ENCODE results near the gene CCDC9B.

DNA sequence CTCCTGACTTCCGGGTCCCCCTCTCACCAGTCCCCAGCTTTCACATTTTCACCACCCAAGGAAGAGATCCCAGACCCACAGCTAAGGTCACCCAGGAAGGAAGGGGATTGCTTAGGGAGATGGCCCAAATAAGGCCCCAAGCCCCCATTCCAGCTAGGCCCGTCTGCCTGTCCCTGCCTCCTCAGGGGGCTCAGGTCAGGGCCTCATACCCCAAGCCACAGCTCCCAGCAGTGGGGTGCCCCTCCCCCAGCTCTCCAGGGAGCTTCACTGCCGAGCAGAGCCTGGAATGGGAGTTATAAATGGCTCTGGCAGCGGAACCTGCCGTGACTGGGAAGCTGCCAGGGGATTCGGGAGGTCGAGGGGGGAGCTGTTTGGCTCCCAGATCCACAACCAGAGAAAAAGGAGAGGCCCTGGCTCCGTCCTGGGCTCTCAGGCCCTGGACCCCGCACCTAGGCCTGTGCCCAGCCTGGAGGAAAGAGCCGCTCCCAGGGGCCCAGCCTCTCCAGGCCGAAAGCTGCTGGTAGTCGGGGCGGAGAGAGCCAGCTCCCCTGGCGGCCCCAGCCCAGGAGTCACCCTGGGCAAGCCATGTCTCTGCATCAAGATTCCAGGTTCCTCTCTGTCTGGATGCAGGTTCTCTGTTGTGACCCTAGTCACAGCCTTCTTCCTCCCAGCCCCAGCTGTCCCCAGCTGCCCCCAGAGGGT is 550 bp downstream of the CCDC9B start:
- TF ChIP-seq, protein P1, sequence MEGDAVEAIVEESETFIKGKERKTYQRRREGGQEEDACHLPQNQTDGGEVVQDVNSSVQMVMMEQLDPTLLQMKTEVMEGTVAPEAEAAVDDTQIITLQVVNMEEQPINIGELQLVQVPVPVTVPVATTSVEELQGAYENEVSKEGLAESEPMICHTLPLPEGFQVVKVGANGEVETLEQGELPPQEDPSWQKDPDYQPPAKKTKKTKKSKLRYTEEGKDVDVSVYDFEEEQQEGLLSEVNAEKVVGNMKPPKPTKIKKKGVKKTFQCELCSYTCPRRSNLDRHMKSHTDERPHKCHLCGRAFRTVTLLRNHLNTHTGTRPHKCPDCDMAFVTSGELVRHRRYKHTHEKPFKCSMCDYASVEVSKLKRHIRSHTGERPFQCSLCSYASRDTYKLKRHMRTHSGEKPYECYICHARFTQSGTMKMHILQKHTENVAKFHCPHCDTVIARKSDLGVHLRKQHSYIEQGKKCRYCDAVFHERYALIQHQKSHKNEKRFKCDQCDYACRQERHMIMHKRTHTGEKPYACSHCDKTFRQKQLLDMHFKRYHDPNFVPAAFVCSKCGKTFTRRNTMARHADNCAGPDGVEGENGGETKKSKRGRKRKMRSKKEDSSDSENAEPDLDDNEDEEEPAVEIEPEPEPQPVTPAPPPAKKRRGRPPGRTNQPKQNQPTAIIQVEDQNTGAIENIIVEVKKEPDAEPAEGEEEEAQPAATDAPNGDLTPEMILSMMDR (IDR thresholded peaks at IDR 0.05), result no peak
- no peak for TF ChIP-seq POLR2A (IDR thresholded peaks at IDR 0.05)
